MCF 10A (cell line): ENCODE results near the gene MANSC1. TPM values are rescaled to one million over a fixed set of nuclear protein-coding genes. Genes with fewer than 3 reads are reported as not detected.
A peak's percentile ranks its signal among the peaks of the same experiment; 100 is the strongest.

Experiments
- BruUV-seq: library from RNA; stranded (reverse); fragments of 400-500 nt; replicated peaks from 2 replicates; lab custom pipeline; 2021; lab: Mats Ljungman, UMichigan
- CTCF ChIA-PET: fragments of 300-600 bp; sonication (Branson Sonifier 250); formaldehyde crosslinking; extraction: SDS; loops from one replicate; lab custom pipeline; 2021; ENCODE audit warnings: antibody characterized with exemption, inconsistent platforms; lab: Yijun Ruan, JAX
- POLR2A ChIA-PET: fragments of 300-600, 350-650 bp; sonication (Branson Sonifier 250); formaldehyde crosslinking; extraction: SDS; loops from one replicate; lab custom pipeline; 2020; ENCODE audit warnings: antibody characterized with exemption, inconsistent platforms; lab: Yijun Ruan, JAX
- DNase-seq: peaks from one replicate; pipeline ENCODE4 v3.0.0-alpha.2; 2018; ENCODE audit not compliant: unreplicated experiment
- H3K27ac Mint-ChIP-seq: one replicate; pipeline ENCODE4 v1.8.0; 2022; ENCODE audit warnings: mild to moderate bottlenecking, low read depth, mixed read lengths; ENCODE audit not compliant: unreplicated experiment
- H3K27me3 Mint-ChIP-seq: one replicate; pipeline ENCODE4 v1.8.0; 2022; ENCODE audit warnings: mixed read lengths; ENCODE audit not compliant: insufficient read depth, unreplicated experiment
- H3K36me3 Mint-ChIP-seq: one replicate; pipeline ENCODE4 v1.8.0; 2022; ENCODE audit warnings: mild to moderate bottlenecking, moderate library complexity, mixed read lengths; ENCODE audit not compliant: insufficient read depth, unreplicated experiment
- H3K4me1 Mint-ChIP-seq: one replicate; pipeline ENCODE4 v1.8.0; 2022; ENCODE audit warnings: mixed read lengths; ENCODE audit not compliant: insufficient read depth, unreplicated experiment
- H3K4me3 Mint-ChIP-seq: one replicate; pipeline ENCODE4 v1.8.0; 2022; ENCODE audit warnings: mild to moderate bottlenecking, moderate library complexity, mixed read lengths; ENCODE audit not compliant: unreplicated experiment
- H3K9me3 Mint-ChIP-seq: one replicate; pipeline ENCODE4 v1.8.0; 2022; ENCODE audit warnings: mixed read lengths; ENCODE audit not compliant: unreplicated experiment
- CTCF ChIP-seq: fragments of 200-600 bp; IDR thresholded peaks from one replicate; pipeline ENCODE4 v1.8.0; 2022; ENCODE audit warnings: antibody characterized with exemption, mild to moderate bottlenecking; ENCODE audit not compliant: unreplicated experiment
- intact Hi-C: fragments of 100-400 bp; cut with micrococcal nuclease; formaldehyde crosslinking; loops from 2 replicates; pipeline ENCODE4 v1.14.1; 2022
- total RNA-seq: library from RNA; stranded (reverse); gene quantifications from 2 replicates; pipeline ENCODE4 v1.2.3, GENCODE V29; 2022

The MANSC1 gene
- total RNA-seq, 1 experiment from 2014 or later, result 10.1 TPM

GRCh38 chr12:12365931-12366431 is 15.9 kb upstream of the MANSC1 start:
- Mint-ChIP-seq H3K36me3 (peaks cover 16% of the 10 kb centered on the region), H3K9me3 (no peaks in the 10 kb centered on the region), H3K4me3 (no peak overlapping the region), H3K4me1 (peaks cover 5% of the 10 kb centered on the region), H3K27me3 (no peaks in the 10 kb centered on the region), H3K27ac (no peak overlapping the region)
- TF ChIP-seq CTCF, result no peak
- BruUV-seq, result no TSS peak
- no peak for DNase-seq
- POLR2A ChIA-PET, result interaction anchor here (0.9 to 3.1 kb wide), 3 partner anchors 8 to 353 kb away, joined by 3 to 34 read pairs (median 3); partner anchors contain the start of gene BORCS5
- CTCF ChIA-PET, result interaction anchor here (1.1 kb wide), 1 partner anchor 10 kb away, joined by 4 read pairs; no protein-coding TSS in a partner anchor
- intact Hi-C loops, result no loop called here

GRCh38 chr12:12365446-12365802 is 15.4 kb upstream of the MANSC1 start:
- ChIA-PET CTCF (interaction anchor here (0.6 kb wide), 1 partner anchor 330 kb away, joined by 3 read pairs; no protein-coding TSS in a partner anchor), POLR2A (interaction anchor here (0.9 to 3.1 kb wide), 3 partner anchors 8 to 353 kb away, joined by 3 to 34 read pairs (median 3); partner anchors contain the start of gene BORCS5)
- BruUV-seq, result no TSS peak
- H3K27ac Mint-ChIP-seq, result no peak overlapping the region
- intact Hi-C loops, result no loop called here
- DNase-seq, result no peak
- no peaks in the 10 kb centered on the region for H3K27me3 Mint-ChIP-seq
- H3K9me3 Mint-ChIP-seq, result no peaks in the 10 kb centered on the region
- peaks cover 15% of the 10 kb centered on the region for H3K36me3 Mint-ChIP-seq
- no peak for TF ChIP-seq CTCF
- H3K4me3 Mint-ChIP-seq, result no peak overlapping the region
- peaks cover 5% of the 10 kb centered on the region for H3K4me1 Mint-ChIP-seq

- no TSS peak for BruUV-seq
- intact Hi-C loops, result no loop called here
- TF ChIP-seq CTCF, result no peak
- no peaks in the 10 kb centered on the region for H3K27me3 Mint-ChIP-seq
- DNase-seq, result no peak
- H3K4me3 Mint-ChIP-seq, result no peak overlapping the region
- H3K9me3 Mint-ChIP-seq, result no peaks in the 10 kb centered on the region
- CTCF ChIA-PET, result interaction anchor here (0.6 kb wide), 1 partner anchor 331 kb away, joined by 3 read pairs; no protein-coding TSS in a partner anchor
- peaks cover 15% of the 10 kb centered on the region for H3K36me3 Mint-ChIP-seq
- peak overlapping the region; percentile 64 for H3K27ac Mint-ChIP-seq
- peaks cover 5% of the 10 kb centered on the region for H3K4me1 Mint-ChIP-seq
- POLR2A ChIA-PET, result interaction anchor here (0.9 to 3.1 kb wide), 2 partner anchors 7 to 333 kb away, joined by 3 to 34 read pairs; partner anchors contain the start of gene BORCS5
Measured at GRCh38 chr12:12364787-12365445, 14.9 kb upstream of the MANSC1 start.

- no peaks in the 10 kb centered on the region for H3K9me3 Mint-ChIP-seq
- H3K27ac Mint-ChIP-seq, result peak overlapping the region; percentile 94
- ChIA-PET CTCF (interaction anchor here (0.5 to 3.2 kb wide), 20 partner anchors 7 to 378 kb away, joined by 3 to 22 read pairs (median 6); partner anchors contain the start of gene MANSC1), POLR2A (interaction anchor here (0.5 to 4.6 kb wide), 29 partner anchors 8 to 779 kb away, joined by 3 to 163 read pairs (median 5); partner anchors contain the start of genes CDKN1B, CREBL2, DUSP16 and LRP6)
- no peaks in the 10 kb centered on the region for H3K4me1 Mint-ChIP-seq
- no TSS peak for BruUV-seq
- no peak for TF ChIP-seq CTCF
- peaks cover 8% of the 10 kb centered on the region for H3K36me3 Mint-ChIP-seq
- H3K27me3 Mint-ChIP-seq, result no peaks in the 10 kb centered on the region
- intact Hi-C loops, result no loop called here
- H3K4me3 Mint-ChIP-seq, result peak overlapping the region; percentile 91
- no peak for DNase-seq
Measured at GRCh38 chr12:12358528-12358927, 8.5 kb upstream of the MANSC1 start.
